Naive B cell (primary cell): ENCODE results near the gene GPR143. TPM values are rescaled to one million over a fixed set of nuclear protein-coding genes. Genes with fewer than 3 reads are reported as not detected.
A peak's percentile ranks its signal among the peaks of the same experiment; 100 is the strongest.
"Not testable (repeated sequence)": the region's sequence is repeated elsewhere in the genome, so short reads cannot be mapped to it uniquely, and the experiment has no call there.

Experiments used
- ATAC-seq, 2 donors: fragments of 150-1000 bp; cut with Tn5 transposase; 2 replicates each; pipeline ENCODE4 v1.10.0; 2021; ENCODE audit warnings: low read depth in 2 of 2, mild to moderate bottlenecking in 2 of 2, moderate library complexity in 2 of 2
- DNase-seq: peaks from one replicate; pipeline ENCODE4 v3.0.0; 2022
- H3K27ac Mint-ChIP-seq, 6 donors: one replicate each; pipeline ENCODE4 v1.8.0; 2020 to 2022; ENCODE audit warnings: mild to moderate bottlenecking in 6 of 6, mixed read lengths in 6 of 6, moderate library complexity in 5 of 6, inconsistent platforms in 2 of 6
- H3K27me3 Mint-ChIP-seq, 3 donors: one replicate each; pipeline ENCODE4 v1.8.0; 2021 to 2022; ENCODE audit warnings: mixed read lengths in 3 of 3, mild to moderate bottlenecking in 1 of 3
- H3K36me3 Mint-ChIP-seq, 2 donors: one replicate each; pipeline ENCODE4 v1.8.0; 2020 to 2022; ENCODE audit warnings: mixed read lengths in 2 of 2, inconsistent platforms in 1 of 2, mild to moderate bottlenecking in 1 of 2
- H3K4me1 Mint-ChIP-seq, 3 donors: one replicate each; pipeline ENCODE4 v1.8.0; 2020 to 2022; ENCODE audit warnings: mixed read lengths in 3 of 3, inconsistent platforms in 1 of 3, mild to moderate bottlenecking in 1 of 3, moderate library complexity in 1 of 3
- H3K4me3 Mint-ChIP-seq, 8 donors: one replicate each; pipeline ENCODE4 v1.8.0; 2020 to 2022; ENCODE audit warnings: mild to moderate bottlenecking in 8 of 8, mixed read lengths in 8 of 8, moderate library complexity in 8 of 8, inconsistent platforms in 2 of 8
- H3K9me3 Mint-ChIP-seq, 7 donors: one replicate each; pipeline ENCODE4 v1.8.0; 2020 to 2022; ENCODE audit warnings: mixed read lengths in 7 of 7, mild to moderate bottlenecking in 5 of 7, inconsistent platforms in 2 of 7, moderate library complexity in 1 of 7
- polyA plus RNA-seq, 6 donors: library from polyadenylated mRNA; unstranded; fragments of 300-500 nt; fragmentation: Illumina TruSeq; gene quantifications; one replicate each; pipeline ENCODE4 v1.2.3, GENCODE V29; 2021; ENCODE audit warnings: low read depth in 6 of 6

GPR143 gene
- polyA plus RNA-seq, 6 donors from 2014 or later, result 0.17 to 0.53 (median 0.23) TPM; not detected in 3

DNA sequence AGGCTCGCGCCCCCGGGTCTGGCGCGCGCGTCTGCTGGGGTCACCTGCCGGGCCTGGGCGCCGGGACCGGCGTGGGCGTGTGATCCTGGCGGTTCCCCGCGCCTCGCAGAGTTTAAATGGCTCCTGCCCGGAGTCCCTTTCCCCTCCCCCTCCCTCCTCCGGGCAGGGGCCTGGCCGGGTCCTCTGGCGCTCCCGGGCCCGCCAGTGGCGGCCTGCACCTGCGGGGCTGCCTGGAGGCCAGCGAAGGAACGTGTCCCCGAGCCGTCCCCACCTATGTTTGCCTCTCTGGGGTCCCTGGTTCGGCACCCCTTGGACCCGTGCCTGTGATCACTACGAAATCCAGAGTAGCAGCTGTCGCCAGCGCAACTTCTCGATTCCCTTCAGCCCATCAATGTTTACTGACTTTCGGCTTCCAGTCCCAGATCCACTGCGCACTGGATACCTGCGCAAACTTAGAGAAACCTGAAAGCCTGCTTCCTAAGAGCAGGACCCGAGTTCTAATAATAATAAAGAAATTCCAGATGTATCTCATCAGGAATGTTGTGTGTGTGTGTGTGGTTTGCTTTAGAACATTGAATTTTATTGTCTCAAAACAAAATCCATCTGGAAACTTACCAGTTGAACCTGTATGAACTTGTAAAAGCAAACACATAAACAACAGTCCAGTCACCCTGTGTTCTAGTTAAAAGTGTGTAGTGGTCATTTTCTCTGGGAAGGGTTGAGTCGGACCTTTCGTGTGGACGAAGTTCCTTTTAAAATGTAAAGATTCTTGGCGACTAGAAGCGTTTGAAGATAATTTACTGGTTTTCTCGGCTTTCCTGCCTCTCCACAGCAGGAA lies 21.4 kb upstream of the GPR143 start:
- Mint-ChIP-seq H3K27ac (peak overlapping the region in 1 of 6 donors; percentile 78), H3K4me1 (peaks cover 0 to 4% (median 0%) of the 10 kb centered on the region in 3 donors), H3K36me3 (no peaks in the 10 kb centered on the region), H3K9me3 (peaks cover 0 to 16% (median 9%) of the 10 kb centered on the region in 7 donors), H3K4me3 (peak overlapping the region; percentile 15 to 86 (median 68)), H3K27me3 (peaks cover 20 to 33% (median 30%) of the 10 kb centered on the region in 3 donors)
- ATAC-seq, result no peak
- DNase-seq, result no peak

DNA sequence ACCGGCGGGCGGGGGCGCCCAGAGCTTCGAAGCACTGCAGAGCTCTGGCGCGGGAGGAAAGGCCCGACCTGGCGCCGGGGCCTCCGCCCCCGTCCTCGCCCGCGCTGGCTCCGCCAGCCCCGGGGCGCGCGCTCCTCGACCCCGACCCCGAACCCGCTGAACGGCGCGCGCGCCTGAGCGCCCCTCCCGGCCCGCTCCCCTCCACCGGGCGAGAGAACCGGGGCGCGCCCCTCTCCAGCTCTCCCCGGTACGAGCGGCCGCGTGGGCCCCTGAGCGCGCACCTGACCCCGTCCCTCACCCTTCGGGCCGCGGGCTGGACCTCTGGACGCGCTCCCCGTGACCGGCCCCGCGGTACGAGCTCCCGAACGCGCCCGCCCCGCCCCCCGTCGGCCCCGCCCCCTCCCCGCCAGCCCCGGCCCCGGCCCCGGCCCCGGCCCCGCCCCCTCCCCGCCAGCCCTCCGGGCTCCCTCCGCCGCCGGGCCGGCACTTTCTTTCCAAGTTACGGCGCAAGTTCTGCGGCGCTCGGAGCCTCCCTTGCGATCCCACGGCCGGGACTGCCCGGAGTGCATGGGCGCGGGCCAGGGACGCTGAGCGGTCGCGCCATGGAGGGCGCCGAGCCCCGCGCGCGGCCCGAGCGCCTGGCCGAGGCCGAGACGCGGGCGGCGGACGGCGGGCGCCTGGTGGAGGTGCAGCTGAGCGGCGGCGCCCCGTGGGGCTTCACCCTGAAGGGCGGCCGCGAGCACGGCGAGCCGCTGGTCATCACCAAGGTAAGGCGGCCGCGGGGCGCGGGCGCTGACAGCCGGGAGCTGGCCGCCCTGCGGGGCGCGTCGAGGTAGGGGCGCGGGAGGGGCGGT lies 20.5 kb upstream of the GPR143 start, which contains the start of gene SHROOM2:
Gene SHROOM2, plus strand, starts transcription at position 486 of the 854 bp plus-strand sequence. Its CDS starts 117 bp downstream, at position 603.
- Mint-ChIP-seq H3K9me3 (peaks cover 0 to 16% (median 10%) of the 10 kb centered on the region in 7 donors), H3K27me3 (peaks cover 20 to 33% (median 30%) of the 10 kb centered on the region in 3 donors), H3K4me3 (peak within 1 kb of the TSS; percentile 15 to 86 (median 68)), H3K36me3 (no peaks in the 10 kb centered on the region), H3K4me1 (peaks cover 0 to 4% (median 0%) of the 10 kb centered on the region in 3 donors), H3K27ac (peak within 1 kb of the TSS in 1 of 6 donors; percentile 78)
- ATAC-seq (no peak), DNase-seq (no peak)

DNA sequence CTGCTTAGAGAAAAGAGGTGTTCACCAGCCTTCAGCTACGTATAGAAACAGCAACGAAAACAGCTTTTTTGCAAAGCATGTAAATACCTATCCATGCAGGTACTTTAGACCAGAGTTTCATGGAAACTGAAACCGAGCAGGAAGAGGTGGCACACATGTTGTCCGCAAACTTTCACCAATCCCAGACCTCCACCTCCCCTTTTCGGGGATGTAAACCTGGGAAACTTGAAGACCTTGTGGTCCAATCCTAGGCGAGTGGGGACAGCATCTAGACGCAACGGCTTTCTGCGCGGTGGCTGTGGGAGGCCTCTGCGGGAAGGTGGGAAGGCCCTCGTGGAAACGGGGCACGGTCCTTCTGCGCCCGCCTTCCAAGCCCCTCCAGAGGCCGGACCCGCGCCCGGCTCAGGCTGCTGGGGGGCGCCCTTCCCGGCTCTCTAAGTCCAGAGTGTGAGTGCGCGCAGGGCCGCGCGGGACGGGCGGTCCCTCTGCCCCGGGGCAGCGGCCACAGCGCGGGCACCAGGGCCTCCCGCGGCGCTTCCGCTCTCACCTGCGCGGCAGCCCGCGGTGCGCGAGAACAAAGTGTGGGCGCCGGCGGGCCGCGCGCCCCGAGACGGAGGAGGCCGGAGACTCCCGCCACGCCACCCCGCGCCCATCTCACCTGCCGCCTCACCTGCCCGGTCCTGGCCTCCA lies 19.8 kb upstream of the GPR143 start:
- Mint-ChIP-seq H3K27ac (no peak overlapping the region), H3K9me3 (peaks cover 0 to 16% (median 8%) of the 10 kb centered on the region in 7 donors), H3K4me1 (peaks cover 0 to 4% (median 0%) of the 10 kb centered on the region in 3 donors), H3K4me3 (peak overlapping the region in 5 of 8 donors; percentile 45 to 86 (median 55)), H3K36me3 (no peaks in the 10 kb centered on the region), H3K27me3 (peaks cover 20 to 32% (median 25%) of the 10 kb centered on the region in 3 donors)
- DNase-seq, result no peak
- no peak for ATAC-seq

DNA sequence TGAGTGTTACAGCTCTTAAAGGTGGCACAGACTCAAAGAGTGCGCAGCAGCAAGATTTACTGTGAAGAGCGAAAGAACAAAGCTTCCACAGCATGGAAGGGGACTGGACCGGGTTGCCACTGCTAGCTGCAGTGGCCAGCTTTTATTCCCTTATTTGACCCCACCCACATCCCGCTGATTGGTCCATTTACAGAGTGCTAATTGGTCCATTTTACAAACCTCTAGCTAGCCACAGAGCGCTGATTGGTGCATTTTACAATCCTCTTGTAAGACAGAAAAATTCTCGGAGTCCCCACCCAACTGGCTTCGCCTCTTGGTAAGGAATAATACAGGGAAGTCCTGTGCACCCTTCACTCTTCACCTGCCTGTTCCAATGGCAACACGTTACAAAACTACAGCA lies 18.7 kb upstream of the GPR143 start:
- Mint-ChIP-seq H3K27me3 (peaks cover 21 to 26% (median 22%) of the 10 kb centered on the region in 3 donors), H3K4me1 (peaks cover 0 to 4% (median 0%) of the 10 kb centered on the region in 3 donors), H3K9me3 (peaks cover 0 to 16% (median 8%) of the 10 kb centered on the region in 7 donors), H3K27ac (no peak overlapping the region), H3K4me3 (peak overlapping the region in 2 of 8 donors; percentile 24 to 26), H3K36me3 (no peaks in the 10 kb centered on the region)
- ATAC-seq, result no peak
- no peak for DNase-seq

DNA sequence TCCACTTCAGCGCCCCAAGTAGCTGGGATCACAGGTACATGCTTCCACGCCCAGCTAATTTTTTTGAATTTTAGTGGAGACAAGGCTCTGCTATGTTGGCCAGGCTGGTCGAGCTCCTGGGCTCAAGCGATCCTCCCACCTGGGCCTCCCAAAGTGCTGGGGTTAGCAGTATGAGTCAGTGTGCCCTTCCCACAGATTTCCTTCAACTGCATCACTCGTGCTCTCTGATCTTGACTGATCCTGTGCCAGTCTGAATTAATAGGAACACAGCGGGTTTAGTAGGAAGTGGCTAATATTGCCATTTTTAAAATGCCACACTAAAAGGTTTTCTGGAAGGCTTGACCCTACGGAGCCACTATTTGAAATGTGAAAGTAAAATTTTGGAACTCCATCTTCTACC lies 16.3 kb upstream of the GPR143 start:
- peaks cover 0 to 4% (median 0%) of the 10 kb centered on the region in 3 donors for H3K4me1 Mint-ChIP-seq
- no peak overlapping the region for H3K4me3 Mint-ChIP-seq
- ATAC-seq, result no peak
- DNase-seq, result no peak
- H3K36me3 Mint-ChIP-seq, result no peaks in the 10 kb centered on the region
- H3K27me3 Mint-ChIP-seq, result peaks cover 12 to 19% (median 17%) of the 10 kb centered on the region in 3 donors
- no peak overlapping the region for H3K27ac Mint-ChIP-seq
- peaks cover 0 to 16% (median 9%) of the 10 kb centered on the region in 7 donors for H3K9me3 Mint-ChIP-seq

DNA sequence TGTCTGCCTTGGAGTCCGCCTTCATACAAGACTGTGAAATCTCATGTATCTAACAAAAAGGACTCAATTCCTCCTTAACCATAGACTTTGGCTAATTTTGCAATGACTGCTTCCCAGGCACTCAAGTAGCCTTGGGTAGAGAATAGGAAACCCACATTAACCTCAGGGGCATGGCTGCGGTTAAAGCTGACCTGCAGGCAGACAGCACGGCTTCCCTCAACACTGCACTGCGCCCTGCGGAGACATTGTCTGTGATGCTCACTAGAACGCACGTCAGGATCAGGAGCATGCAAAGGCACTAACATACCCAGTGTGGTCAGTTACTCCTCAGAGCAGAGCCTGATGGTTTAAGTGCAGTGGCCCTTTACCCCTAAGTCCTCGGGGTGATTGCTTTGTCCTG lies 10.3 kb upstream of the GPR143 start:
- H3K36me3 Mint-ChIP-seq, result no peaks in the 10 kb centered on the region
- DNase-seq (no peak), ATAC-seq (no peak)
- no peak overlapping the region for H3K27ac Mint-ChIP-seq
- H3K9me3 Mint-ChIP-seq, result peaks cover 0 to 8% (median 0%) of the 10 kb centered on the region in 7 donors
- H3K27me3 Mint-ChIP-seq, result peaks cover 13 to 40% (median 25%) of the 10 kb centered on the region in 3 donors
- H3K4me3 Mint-ChIP-seq, result no peak overlapping the region
- peaks cover 0 to 3% (median 0%) of the 10 kb centered on the region in 3 donors for H3K4me1 Mint-ChIP-seq

DNA sequence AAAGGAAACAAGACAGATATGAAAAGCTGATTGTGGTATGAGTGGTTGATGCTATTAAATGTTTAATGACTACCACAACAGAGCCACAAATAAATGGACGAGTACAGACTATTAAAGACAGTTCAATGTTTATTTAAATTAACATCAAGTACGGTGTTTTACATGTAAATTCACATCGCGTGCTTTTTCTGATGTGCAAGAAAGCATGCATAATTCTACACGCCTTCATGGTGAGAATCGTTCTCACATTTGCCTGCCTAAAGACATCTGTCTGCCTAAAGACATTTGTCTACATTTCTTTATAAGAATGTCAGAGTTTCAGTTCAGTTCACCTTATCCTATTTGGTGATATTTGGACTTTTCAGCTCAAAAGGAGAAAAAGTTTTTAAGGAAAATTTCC lies 7.3 kb upstream of the GPR143 start:
- Mint-ChIP-seq H3K36me3 (no peaks in the 10 kb centered on the region), H3K27me3 (peaks cover 24 to 28% (median 26%) of the 10 kb centered on the region in 3 donors), H3K27ac (no peak overlapping the region), H3K4me1 (peaks cover 0 to 3% (median 0%) of the 10 kb centered on the region in 3 donors), H3K9me3 (peaks cover 0 to 5% (median 0%) of the 10 kb centered on the region in 7 donors), H3K4me3 (no peak overlapping the region)
- DNase-seq (no peak), ATAC-seq (no peak)

DNA sequence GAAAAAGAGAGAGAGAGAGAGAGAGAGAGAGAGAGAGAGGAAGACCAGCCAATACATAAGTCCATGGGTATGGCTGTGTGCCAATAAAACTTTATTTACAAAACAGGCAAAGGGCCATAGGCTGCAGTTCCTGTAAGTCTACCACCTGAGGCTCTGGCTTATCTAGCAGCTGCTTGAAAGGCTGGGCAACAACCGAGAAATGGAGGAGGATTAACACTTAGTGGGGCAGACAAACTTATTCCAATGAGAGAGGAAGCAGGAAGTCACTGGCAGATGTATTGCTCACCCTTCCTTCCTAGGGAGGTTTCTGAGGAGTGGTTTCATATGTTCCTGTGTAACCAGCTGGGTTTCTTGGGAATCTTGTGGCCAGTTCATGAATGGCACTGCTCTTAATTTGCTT lies 4.7 kb upstream of the GPR143 start:
- H3K27ac Mint-ChIP-seq, result no peak overlapping the region
- ATAC-seq (no peak), DNase-seq (no peak)
- no peak overlapping the region for H3K4me3 Mint-ChIP-seq
- peaks cover 20 to 29% (median 28%) of the 10 kb centered on the region in 3 donors for H3K27me3 Mint-ChIP-seq
- H3K9me3 Mint-ChIP-seq, result peaks cover 0 to 6% (median 0%) of the 10 kb centered on the region in 7 donors
- H3K36me3 Mint-ChIP-seq, result no peaks in the 10 kb centered on the region
- H3K4me1 Mint-ChIP-seq, result no peaks in the 10 kb centered on the region

DNA sequence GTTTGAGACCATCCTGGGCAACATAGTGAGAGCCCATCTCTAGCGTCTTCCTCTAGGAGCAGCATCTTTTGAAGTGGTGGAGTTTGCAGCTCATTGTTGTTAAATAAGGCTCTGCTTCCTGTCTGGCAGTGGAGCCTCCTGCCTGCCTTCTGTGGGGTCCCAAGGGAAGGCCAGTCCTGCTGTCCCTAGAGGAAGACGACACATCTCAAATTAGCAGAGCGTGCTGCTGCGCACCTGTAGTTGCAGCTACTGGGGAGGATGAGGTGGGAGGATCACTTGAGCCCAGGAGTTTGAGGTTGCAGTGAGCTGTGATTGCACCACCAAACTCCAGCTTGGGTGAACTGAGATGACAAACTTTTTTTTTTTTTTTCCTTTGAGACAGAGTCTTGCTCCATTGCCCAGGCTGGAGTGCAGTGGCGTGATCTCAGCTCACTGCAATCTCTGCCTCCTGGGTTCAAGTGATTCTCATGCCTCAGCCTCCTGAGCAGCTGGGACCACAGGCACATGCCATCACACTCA lies 2.7 kb upstream of the GPR143 start:
- H3K36me3 Mint-ChIP-seq, DNase-seq, H3K27ac Mint-ChIP-seq, H3K4me3 Mint-ChIP-seq, H3K9me3 Mint-ChIP-seq, ATAC-seq, H3K4me1 Mint-ChIP-seq: not testable (repeated sequence)
- peaks cover 15 to 28% (median 21%) of the 10 kb centered on the region in 3 donors for H3K27me3 Mint-ChIP-seq

DNA sequence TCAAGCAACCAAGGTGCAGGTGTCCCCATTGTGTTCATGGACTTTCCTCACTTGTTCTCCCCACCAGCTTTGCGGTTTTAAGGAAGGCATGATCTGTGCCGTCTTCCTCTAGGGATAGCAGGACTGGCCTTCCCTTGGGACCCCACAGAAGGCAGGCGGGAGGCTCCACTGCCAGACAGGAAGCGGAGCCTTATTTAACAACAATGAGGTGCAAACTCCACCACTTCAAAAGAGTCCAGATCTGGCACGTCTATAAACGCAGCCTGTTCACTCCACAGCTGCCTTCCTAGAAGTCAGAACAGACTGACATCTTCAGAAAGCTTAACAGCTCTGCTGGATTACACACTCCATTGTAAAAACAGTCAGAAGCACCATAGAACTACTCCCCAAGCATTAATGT lies 1.7 kb upstream of the GPR143 start:
- H3K27ac Mint-ChIP-seq, result no peak overlapping the region
- H3K4me3 Mint-ChIP-seq, result peak overlapping the region in 1 of 8 donors; percentile 16
- H3K9me3 Mint-ChIP-seq, result peaks cover 0 to 10% (median 0%) of the 10 kb centered on the region in 7 donors
- DNase-seq, result no peak
- H3K4me1 Mint-ChIP-seq, result no peaks in the 10 kb centered on the region
- H3K27me3 Mint-ChIP-seq, result peaks cover 19 to 32% (median 24%) of the 10 kb centered on the region in 3 donors
- no peak for ATAC-seq
- H3K36me3 Mint-ChIP-seq, result no peaks in the 10 kb centered on the region

DNA sequence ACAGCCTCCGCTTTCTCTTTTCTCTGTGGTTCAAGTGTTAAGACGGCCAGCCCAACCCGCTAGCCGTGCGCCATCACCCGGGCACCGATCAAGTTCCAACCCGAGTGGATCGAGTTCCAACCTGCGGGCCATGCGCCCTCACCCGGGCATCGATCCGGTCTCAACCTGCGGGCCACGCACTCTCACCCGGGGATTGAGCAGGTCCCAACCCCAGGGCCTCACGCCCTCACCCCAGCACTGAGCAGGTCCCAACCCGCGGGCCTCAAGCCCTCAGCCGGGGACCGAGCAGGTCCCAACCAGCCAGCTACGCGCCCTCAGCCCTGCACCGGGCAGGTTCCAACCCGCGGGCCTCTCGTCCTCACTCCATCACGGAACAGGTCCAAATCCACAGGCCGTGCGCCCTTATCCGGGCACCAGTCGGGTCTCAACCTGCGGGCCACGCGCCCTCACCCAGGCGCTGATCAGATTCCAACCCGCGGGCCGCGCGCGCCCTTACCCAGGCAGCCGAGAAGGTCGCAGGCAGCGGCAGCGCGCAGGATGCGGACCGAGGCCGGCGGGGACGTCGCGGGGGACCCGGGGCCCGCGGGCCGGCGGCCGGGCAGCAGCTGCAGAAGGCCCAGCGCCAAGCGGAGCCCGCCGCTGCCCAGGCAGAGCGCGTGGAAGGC lies 443 bp downstream of the GPR143 start:
- Mint-ChIP-seq H3K27me3 (peaks cover 15 to 29% (median 26%) of the 10 kb centered on the region in 3 donors), H3K9me3 (peaks cover 0 to 7% (median 0%) of the 10 kb centered on the region in 7 donors), H3K27ac (no peak overlapping the region), H3K36me3 (no peaks in the 10 kb centered on the region), H3K4me1 (no peaks in the 10 kb centered on the region), H3K4me3 (no peak overlapping the region)
- ATAC-seq, result no peak
- DNase-seq, result no peak

DNA sequence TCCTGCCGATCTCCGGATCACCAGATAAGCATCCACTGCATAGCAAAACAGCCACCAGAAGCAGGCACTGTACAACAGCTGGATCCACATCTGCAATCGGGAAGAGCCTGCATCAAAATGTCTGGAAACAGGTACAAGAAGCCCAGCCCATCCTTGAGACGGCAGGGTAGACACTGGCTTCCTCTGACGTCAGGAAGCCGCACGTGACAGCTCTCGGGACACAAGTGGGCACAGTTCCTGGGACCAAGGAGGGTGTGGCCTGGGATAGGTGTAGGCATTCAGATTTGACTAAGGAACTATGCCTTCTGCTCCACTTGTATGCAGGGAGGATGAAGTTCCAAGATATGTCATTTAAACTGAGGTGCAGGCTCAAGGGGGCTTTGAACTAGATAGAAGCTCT lies 6.3 kb downstream of the GPR143 start:
- Mint-ChIP-seq H3K9me3 (peaks cover 0 to 19% (median 13%) of the 10 kb centered on the region in 7 donors), H3K27me3 (peaks cover 8 to 31% (median 19%) of the 10 kb centered on the region in 3 donors), H3K4me1 (no peaks in the 10 kb centered on the region), H3K4me3 (no peak overlapping the region), H3K36me3 (peaks cover 0 to 8% of the 10 kb centered on the region in 2 donors), H3K27ac (no peak overlapping the region)
- no peak for DNase-seq
- no peak for ATAC-seq
